GM21825 (cell line): ENCODE measurements around the gene SH3GL3.

ENCODE experiments used
- ATAC-seq: cut with Tn5 transposase; IDR thresholded peaks from one replicate; pipeline ENCODE4 v1.9.1; 2021; ENCODE audit warnings: mild to moderate bottlenecking, moderate library complexity; ENCODE audit not compliant: unreplicated experiment

The SH3GL3 gene

GRCh38 chr15:83462026-83462425, 14.9 kb downstream of the SH3GL3 start:
- ATAC-seq = no peak

GRCh38 chr15:83462953-83463433, 15.9 kb downstream of the SH3GL3 start:
- ATAC-seq = no peak

DNA sequence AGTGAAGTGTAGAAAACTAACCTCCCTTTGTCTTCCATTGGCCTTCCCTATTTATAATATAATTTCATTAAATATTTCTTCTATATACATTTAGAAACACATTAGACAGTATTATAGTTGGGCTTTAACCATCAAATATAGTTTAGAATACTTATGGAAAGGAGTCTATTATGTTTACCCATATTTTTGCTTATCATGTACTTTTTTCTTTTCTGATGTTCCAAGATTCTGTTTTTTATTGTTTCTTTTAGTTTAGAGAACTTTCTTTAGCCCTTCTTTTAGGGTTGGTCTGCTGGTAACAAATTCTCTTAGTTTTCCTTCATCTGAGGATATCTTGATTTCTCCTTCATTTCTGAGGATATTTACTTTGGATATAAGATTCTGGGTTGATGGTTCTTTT, 23.7 kb downstream of the SH3GL3 start:
- no peak for ATAC-seq

DNA sequence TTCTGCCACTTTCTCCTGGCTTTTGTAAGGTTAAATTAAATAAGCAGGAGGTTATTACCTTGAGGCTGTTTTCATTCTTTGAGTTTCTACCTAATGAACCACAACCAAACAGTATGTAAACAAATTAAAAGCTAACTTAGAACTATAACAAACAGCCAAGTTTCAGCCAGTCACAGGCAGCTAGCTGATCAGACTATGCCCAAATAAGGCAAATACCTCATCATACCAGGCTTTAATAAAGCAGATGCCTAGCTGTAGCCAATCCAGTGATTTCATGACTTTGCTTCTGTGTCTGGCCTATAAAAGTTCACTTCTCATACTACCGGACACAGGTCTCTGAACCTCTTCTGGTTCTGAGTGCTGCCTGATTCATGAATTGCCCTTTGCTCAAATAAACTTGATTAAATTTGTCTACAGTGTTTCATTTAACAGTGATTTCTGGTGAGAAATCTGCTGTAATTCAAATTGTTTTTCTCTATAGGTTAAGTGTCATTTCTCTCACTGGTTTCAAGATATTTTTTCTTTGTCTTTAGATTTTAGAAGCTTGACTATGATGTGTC, 24.2 kb downstream of the SH3GL3 start:
- ATAC-seq = no peak

- ATAC-seq = no peak
Observed at GRCh38 chr15:83472151-83472550, 25.0 kb downstream of the SH3GL3 start.

DNA sequence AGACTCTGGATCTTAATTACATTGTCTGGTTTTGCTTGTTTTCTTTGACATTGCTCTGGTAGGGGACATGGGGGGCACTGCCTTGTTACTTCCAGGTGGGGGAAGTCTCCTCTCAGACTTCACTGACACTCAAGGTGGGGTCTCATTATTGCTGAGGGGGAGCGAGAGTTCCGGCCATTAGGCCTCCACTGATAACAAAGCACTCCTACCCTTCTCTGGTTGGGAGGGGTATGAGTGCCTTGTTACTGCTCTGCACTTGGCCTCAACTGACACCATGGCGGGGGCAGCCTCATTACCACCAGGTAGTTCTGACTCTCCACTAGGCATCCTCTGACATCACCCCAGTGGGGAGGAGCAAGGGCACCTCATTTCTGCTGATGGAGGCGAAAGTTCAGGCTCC, 25.7 kb downstream of the SH3GL3 start:
- ATAC-seq = no peak

- ATAC-seq = no peak
Observed at GRCh38 chr15:83474578-83474977, 27.4 kb downstream of the SH3GL3 start.

- no peak for ATAC-seq
Observed at GRCh38 chr15:83475551-83475950, 28.4 kb downstream of the SH3GL3 start.

DNA sequence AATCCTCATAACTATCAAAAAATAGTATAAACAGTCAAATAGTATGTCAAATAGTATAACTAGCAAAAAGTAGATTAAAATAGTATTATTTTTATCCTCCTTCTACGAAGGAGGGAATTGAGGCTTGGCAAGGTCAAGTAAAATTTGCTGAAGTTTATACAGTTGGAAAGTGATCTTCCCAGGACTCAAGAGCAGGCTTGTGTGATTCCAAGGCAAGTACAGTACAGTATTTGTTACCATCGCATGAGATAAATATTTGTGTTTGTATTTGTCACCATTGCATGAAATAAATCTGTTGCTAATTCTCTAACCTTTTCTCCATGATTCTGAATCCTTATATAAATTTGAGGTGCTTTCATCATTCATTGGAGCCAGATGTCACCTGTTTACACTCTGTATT, 28.9 kb downstream of the SH3GL3 start:
- no peak for ATAC-seq

- ATAC-seq = no peak
Observed at GRCh38 chr15:83476708-83477107, 29.6 kb downstream of the SH3GL3 start.

GRCh38 chr15:83477172-83477807, 30.1 kb downstream of the SH3GL3 start:
- ATAC-seq = no peak

GRCh38 chr15:83477808-83478537, 30.8 kb downstream of the SH3GL3 start:
- no peak for ATAC-seq

DNA sequence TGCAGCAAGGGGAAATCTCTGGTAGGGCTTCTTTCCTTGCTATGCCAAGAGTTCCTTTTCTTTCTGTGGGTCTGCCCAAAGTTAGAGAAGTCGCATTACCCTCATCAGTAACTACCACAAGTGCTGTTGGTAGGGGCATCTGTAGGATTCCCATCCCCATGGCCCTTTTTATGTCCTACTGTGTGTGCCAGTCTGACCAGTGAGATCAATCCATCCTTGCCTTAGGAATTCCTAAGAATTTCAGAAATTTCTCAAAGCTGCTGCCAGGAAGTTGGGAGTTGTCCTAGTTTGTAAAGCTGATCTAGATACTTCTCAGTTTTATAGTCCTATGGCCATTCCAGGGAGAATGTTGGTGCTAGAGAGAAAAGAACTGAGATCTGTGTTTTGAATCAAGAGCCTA, 36.5 kb downstream of the SH3GL3 start:
- no peak for ATAC-seq

DNA sequence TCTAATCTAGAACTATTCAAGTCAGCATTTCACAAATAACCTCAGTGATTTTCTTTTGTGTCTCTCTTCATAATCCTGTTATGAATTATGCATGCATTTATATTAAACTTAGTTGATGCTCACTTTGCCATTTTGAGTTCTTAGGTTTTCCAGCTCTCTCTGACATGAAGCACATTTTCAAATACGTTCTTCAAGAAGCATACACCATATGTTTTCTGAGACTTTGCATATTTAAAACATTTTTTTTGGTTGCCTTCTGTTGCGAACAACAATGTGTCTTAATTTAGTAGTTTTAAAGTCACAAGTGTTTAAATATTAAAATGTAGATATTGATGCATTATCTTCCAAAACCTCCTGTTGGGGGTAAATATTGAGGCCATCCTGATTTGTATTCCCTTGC, 37.5 kb downstream of the SH3GL3 start:
- ATAC-seq = no peak

DNA sequence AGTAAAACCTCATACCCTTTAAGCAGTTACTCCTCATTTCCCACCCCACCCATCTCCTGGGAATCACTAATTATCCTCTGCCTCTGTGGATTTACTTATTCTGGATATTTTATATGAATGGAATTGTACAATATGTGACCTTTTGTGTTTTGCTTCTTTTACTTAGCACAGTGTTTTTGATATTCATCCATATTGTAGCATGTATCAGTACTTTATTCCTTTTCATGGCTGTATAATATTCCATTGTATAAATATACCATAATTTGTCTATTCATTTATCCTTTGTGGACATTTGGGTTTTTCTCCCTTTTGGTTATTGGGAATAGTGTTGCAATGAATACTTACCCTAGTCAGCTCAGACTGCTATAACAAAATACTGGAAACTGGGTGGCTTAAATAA, 39.2 kb downstream of the SH3GL3 start:
- ATAC-seq = no peak

- no peak for ATAC-seq
Observed at GRCh38 chr15:83487519-83487918, 40.4 kb downstream of the SH3GL3 start.

DNA sequence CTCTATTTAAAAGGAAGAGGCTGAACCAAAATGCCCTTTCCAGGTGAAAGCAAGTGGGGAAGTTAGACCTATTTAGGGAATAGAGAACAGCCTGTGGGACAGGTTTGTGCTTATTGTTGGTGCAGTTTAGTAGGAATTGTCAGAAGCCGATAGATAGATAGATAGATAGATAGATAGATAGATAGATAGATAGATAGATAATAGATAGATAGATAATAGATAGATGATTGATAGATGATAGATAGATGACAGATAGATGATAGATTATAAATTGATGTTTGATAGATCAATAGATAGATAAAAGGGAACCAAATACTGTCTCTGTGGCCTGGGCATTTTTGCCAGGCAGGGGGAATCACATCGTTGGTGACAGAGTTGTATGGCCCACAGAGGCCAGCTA, 42.5 kb downstream of the SH3GL3 start:
- ATAC-seq = no peak

GRCh38 chr15:83491486-83491885, 44.3 kb downstream of the SH3GL3 start:
- no peak for ATAC-seq

DNA sequence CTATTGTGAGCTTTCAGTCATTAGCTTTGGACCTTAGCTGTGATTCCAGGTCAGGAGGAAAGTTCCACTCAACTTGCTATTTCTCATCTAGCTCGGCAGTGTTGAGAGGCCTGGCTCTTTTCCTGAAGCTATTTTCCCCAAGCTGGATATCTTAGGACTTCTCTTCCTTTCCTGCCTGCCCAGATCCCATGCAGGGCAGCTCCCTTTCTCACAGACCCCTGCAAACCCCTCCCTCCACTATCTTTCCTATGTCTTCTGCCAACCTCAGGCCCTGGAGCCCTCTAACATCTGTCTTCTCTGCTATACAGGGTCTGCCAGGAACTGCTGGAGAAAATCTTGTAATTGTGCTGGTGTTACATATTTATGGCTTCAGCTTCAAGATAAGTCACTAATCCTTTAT, 49.6 kb downstream of the SH3GL3 start:
- no peak for ATAC-seq

DNA sequence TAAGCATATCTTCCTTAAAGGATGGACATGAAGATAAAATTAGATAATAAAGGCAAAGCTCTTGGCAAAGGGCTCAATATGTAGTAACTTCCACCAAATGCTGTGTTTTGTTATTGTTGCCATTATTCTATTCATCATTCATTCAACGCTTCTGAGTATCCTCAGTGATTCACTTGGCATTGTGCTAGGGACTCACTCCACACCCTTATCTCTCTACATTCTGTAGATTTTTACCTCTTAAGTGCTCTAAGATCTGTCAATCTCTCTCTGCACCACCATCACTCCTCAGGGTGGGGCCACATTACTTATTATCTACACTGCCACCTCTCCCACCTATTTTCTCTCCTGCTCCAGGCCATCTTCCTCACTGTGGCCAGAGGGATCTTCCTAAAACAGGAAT, 51.2 kb downstream of the SH3GL3 start:
- no peak for ATAC-seq

- ATAC-seq = no peak
Observed at GRCh38 chr15:83498801-83499200, 51.7 kb downstream of the SH3GL3 start.

DNA sequence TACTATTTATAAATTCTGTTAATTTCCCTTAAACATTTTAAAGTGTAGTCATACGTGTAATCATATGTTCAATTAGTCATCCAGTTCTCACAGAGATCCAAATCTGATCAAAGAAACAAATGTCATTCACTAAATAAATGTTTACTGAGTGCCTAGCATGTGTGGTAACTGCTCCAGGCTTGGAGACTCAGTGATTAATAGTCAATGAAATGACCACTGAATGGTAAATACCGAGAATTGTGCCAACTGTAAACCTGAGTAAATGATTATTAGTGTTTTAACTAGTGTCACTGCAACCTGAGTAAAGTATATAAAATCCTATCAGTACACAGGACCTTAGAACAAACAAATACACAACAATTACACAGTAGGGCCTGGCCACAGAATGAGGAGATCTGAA, 52.3 kb downstream of the SH3GL3 start:
- ATAC-seq = no peak
